ENCODE data around the gene VAC14. TPM values are rescaled to one million over a fixed set of nuclear protein-coding genes. Genes with fewer than 3 reads are reported as not detected.

VAC14 gene
- total RNA-seq, 1 experiment from 2014 or later: 49.9 TPM

DNA sequence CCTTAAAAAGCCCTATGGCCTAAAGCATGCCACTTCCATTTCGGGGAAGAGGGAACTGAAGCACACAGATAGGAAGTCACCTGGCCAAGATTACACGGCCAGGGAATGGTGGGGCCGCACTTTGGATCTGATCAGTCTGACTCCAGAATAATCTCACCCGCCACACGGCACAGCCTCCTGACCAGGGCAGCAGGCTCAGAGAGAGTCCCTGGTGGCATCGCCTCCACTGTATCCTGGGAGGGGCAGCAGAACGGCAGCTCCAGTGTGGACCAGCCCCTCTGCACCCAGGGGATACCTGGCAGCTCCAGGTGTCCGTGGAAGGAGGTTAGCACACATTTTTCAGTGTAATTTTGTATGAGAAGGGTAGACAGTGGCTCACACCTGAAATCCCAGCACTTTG is 35.5 kb downstream of the VAC14 start:
- no CpG with 5 or more reads among the region's 8 CpGs for WGBS (ENCODE audit: extremely low coverage, insufficient read length, low lambda C conversion rate)
- no peak overlapping the region for H2AK5ac ChIP-seq (ENCODE audit: insufficient read length, low read length)

More for the DNA sequence above, 35.5 kb downstream of the VAC14 start:
- Histone ChIP-seq H3K23ac (ENCODE audit: insufficient read length, low read depth, low read length) (no peak overlapping the region), H3K18ac (ENCODE audit: insufficient read length, low read depth, low read length) (no peak overlapping the region), H4K8ac (replicated peaks; ENCODE audit: insufficient read length, low read depth, low read length) (no peak overlapping the region), H2BK5ac (ENCODE audit: insufficient read length, low read length) (no peak overlapping the region), H3K4ac (ENCODE audit: low read depth, low read length) (no peak overlapping the region), H3K27ac (ENCODE audit: insufficient read length, low read depth, low read length) (no peak overlapping the region), H4K20me1 (ENCODE audit: control insufficient read depth, insufficient read depth, insufficient read length) (no peaks in the 10 kb centered on the region), H3K4me2 (ENCODE audit: insufficient read depth, insufficient read length, low read length) (no peak overlapping the region), H2BK120ac (ENCODE audit: low read depth, low read length, poor library complexity, severe bottlenecking) (no peak overlapping the region), H2BK15ac (ENCODE audit: low read depth, low read length) (no peak overlapping the region), H3K23me2 (ENCODE audit: insufficient read length, low read depth, low read length, poor library complexity, severe bottlenecking) (no peaks in the 10 kb centered on the region), H3K56ac (ENCODE audit: insufficient read length, low read depth, low read length) (no peak overlapping the region), H2AFZ (ENCODE audit: low read length) (no peak overlapping the region), H4K91ac (ENCODE audit: insufficient read length, low read depth, low read length) (no peak overlapping the region), H4K5ac (ENCODE audit: insufficient read length, low read depth, low read length) (no peak overlapping the region), H2BK20ac (ENCODE audit: low read depth, low read length, poor library complexity, severe bottlenecking) (no peak overlapping the region), H3K79me1 (ENCODE audit: insufficient read depth, low read depth, low read length, poor library complexity, severe bottlenecking) (no peaks in the 10 kb centered on the region), H3K27me3 (ENCODE audit: insufficient read depth, low read length) (no peaks in the 10 kb centered on the region), H3K4me1 (ENCODE audit: insufficient read depth, low read length) (peaks cover under 1% of the 10 kb centered on the region; the same call in 1 of the 2 replicates), H3K79me2 (ENCODE audit: insufficient read depth, low read length) (no peaks in the 10 kb centered on the region), H3K14ac (ENCODE audit: insufficient read depth, low read length) (no peak overlapping the region), H3T11ph (ENCODE audit: low read length) (no peak overlapping the region), H3K9ac (ENCODE audit: extremely low read depth, insufficient read length, low read length) (no peak overlapping the region), H2BK12ac (ENCODE audit: insufficient read length, low read depth, low read length) (no peak overlapping the region), H3K9me3 (ENCODE audit: control insufficient read depth, low read depth, low read length) (no peaks in the 10 kb centered on the region)
- H3K27me3 Mint-ChIP-seq (ENCODE audit: low read depth): no peaks in the 10 kb centered on the region; the same call in 1 of the 2 replicates
- peaks cover 7 to 8% of the 10 kb centered on the region in 2 experiments for H3K4me1 Mint-ChIP-seq
- no peaks in the 10 kb centered on the region for H3K9me3 Mint-ChIP-seq
- TF ChIP-seq, protein P1, sequence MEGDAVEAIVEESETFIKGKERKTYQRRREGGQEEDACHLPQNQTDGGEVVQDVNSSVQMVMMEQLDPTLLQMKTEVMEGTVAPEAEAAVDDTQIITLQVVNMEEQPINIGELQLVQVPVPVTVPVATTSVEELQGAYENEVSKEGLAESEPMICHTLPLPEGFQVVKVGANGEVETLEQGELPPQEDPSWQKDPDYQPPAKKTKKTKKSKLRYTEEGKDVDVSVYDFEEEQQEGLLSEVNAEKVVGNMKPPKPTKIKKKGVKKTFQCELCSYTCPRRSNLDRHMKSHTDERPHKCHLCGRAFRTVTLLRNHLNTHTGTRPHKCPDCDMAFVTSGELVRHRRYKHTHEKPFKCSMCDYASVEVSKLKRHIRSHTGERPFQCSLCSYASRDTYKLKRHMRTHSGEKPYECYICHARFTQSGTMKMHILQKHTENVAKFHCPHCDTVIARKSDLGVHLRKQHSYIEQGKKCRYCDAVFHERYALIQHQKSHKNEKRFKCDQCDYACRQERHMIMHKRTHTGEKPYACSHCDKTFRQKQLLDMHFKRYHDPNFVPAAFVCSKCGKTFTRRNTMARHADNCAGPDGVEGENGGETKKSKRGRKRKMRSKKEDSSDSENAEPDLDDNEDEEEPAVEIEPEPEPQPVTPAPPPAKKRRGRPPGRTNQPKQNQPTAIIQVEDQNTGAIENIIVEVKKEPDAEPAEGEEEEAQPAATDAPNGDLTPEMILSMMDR (conservative IDR thresholded peaks at IDR 0.05): no peak
- H3K27ac Mint-ChIP-seq: peak overlapping the region in 2 of 3 experiments; percentile 68 to 77; a peak in 1 of 7 replicates
- no peak for DNase-seq
- no peak overlapping the region for H3K4me3 Mint-ChIP-seq
- H3K36me3 Mint-ChIP-seq (ENCODE audit: insufficient read depth in 1 of 3, low read depth in 3 of 3): peaks cover 7 to 33% (median 17%) of the 10 kb centered on the region in 3 experiments; a peak in 6 of 7 replicates
